ENCODE results near the gene POLR2I. TPM values are rescaled to one million over a fixed set of nuclear protein-coding genes. Genes with fewer than 3 reads are reported as not detected.

The POLR2I gene
- total RNA-seq, 2 experiments from 2014 or later, result 51.2 to 56.4 TPM

Other genes starting within 250 kb of the POLR2I start
- gene APLP1, start 246.3 kb downstream of the POLR2I start, total RNA-seq, result under 1 TPM; 0.42 to 0.79 TPM
- gene NFKBID, start 214.3 kb downstream of the POLR2I start, total RNA-seq, result 10 to 100 TPM; 36.9 to 47.5 TPM
- gene HCST, start 212.3 kb downstream of the POLR2I start, total RNA-seq, result 100 to 1,000 TPM; 117 to 137 TPM
- gene TYROBP, start 206.6 kb downstream of the POLR2I start, total RNA-seq, result not detected
- gene LRFN3, start 178.5 kb downstream of the POLR2I start, total RNA-seq, result 10 to 100 TPM; 12.3 to 13.5 TPM
- 10 to 100 TPM; 15.6 to 16.8 TPM for gene SDHAF1, start 119.7 kb downstream of the POLR2I start, total RNA-seq
- gene SYNE4, start 106.1 kb downstream of the POLR2I start, total RNA-seq, result 1 to 10 TPM; 1.8 to 2.4 TPM
- 10 to 100 TPM; 38.2 to 43.0 TPM for gene ALKBH6, start 100.7 kb downstream of the POLR2I start, total RNA-seq
- gene CLIP3, start 82.0 kb downstream of the POLR2I start, total RNA-seq, result 1 to 10 TPM in 1 of 2 experiments, under 1 TPM in 1; 0.75 to 1.4 TPM
- 1 to 10 TPM; 6.1 to 7.0 TPM for gene THAP8, start 60.6 kb downstream of the POLR2I start, total RNA-seq
- 10 to 100 TPM; 33.4 to 37.1 TPM for gene WDR62, start 60.0 kb downstream of the POLR2I start, total RNA-seq
- gene OVOL3, start 3.7 kb downstream of the POLR2I start, total RNA-seq, result not detected
- gene TBCB, start 593 bp upstream of the POLR2I start, total RNA-seq, result 100 to 1,000 TPM; 195 to 197 TPM
- gene CAPNS1, start 25.2 kb upstream of the POLR2I start, total RNA-seq, result 100 to 1,000 TPM; 449 to 519 TPM
- not detected for gene COX7A1, start 37.6 kb upstream of the POLR2I start, total RNA-seq
- 1 to 10 TPM; 2.7 to 3.3 TPM for gene ZNF565, start 99.8 kb upstream of the POLR2I start, total RNA-seq
- gene ZNF146, start 100.2 kb upstream of the POLR2I start, total RNA-seq, result 10 to 100 TPM; 59.5 to 65.0 TPM